Inflammatory macrophage (primary cell): ENCODE results near the gene CLSTN2.
"Not testable (repeated sequence)": the region's sequence is repeated elsewhere in the genome, so short reads cannot be mapped to it uniquely, and the experiment has no call there.

Experiments
- DNase-seq, 2 donors: peaks; one replicate each; pipeline ENCODE4 v3.0.0-alpha.2; 2020 to 2022

CLSTN2 gene

DNA sequence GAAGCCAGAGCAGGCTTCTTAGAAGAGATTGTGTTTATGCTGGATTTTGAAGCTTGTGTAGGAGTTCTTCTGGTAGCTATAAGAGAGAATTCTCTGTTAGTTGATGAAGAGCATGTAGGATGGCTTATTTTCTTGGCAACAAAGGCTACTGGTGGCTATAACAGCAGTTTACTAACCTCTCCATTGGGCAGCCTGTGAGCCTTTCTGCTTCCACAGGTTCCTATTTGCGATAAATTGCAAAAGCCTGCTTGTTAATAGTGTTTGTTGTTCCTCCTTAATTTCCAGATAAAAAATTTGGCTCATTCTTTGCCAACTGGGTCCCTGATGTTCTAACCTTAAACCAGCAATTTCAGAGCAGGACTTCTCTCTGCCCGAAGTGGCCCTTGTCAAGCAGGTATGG lies 452.3 kb downstream of the CLSTN2 start:
- no peak for DNase-seq

DNA sequence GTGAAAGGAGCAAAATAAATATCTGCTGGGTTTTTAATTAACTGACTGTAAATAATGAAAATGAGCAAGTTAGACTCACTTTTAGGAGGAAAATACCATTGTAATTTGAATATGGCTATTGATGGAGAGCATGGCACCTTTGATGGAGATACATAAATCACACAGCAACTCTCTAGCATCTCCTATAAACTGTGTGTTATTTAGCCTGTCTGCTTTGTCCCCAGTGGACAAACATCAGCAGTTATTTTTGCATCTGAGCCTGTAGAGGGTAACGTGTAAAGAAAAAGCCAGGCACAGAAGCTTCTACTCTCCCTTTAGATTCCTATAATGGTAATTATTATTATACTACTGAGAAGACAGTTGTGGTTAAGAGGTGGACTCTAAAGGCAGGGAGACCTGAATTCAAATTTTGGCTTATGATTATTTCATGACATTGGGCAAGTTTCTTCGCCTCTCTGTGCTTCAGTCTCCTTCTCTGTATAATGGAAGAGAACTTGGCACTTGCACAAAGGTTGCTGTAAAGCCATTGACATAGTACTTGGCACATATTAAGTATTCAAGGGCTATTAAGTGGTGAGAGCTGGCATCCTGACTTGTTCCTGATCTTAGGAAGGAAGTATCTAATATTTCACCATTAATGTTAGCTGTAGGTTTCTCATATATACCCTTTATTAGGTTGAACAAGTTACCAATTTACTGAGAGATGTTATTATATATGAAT lies 453.4 kb downstream of the CLSTN2 start:
- DNase-seq = no peak

DNA sequence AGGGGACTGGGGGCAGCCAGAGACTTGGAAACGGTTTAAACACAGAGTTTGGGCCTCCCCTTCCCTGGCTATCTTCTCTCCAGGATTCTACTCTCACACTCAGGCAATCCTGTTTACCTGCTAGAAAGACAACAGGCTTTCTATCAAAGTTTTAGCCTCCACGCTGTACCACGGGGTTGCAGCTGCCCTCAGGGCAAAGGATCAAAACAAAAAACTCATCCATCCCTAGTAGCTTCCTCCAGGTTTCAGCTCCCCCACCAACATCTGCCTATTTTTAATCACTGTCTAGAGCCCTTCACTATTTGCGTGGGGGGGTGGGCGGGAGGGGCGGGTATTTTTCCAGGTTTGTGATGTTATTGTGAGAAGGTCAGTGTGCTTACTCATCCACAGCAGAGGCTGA lies 456.1 kb downstream of the CLSTN2 start:
- DNase-seq = no peak

DNA sequence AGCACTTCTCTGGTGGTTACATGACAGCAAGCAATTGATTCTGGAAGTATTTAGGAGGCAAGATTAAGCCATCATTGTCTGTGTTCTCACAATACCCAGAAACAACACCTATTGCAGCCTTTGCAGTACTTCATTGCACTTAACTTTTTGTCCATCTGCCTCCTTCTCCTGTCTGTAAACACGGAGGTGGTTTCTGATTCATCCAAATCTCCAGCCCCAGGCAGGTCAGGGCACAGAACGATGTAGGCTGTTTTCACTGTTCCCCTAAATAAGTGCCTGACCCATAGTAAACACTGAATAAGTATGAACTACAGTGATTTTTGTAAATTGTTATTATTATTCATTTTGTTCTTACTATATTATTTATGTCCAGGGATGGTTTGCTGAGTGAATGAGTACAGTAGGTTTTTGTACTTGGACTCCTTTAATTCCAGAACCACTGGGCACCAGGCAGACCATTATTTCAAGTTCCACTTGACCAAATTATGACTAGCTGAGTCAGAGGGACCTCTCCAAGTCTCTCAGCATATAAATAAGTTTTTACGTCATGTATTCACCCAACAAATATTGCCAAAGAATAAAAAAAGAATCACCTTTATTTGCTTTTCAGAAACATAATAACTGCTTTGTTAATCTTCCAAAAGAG lies 459.6 kb downstream of the CLSTN2 start:
- DNase-seq = no peak

DNA sequence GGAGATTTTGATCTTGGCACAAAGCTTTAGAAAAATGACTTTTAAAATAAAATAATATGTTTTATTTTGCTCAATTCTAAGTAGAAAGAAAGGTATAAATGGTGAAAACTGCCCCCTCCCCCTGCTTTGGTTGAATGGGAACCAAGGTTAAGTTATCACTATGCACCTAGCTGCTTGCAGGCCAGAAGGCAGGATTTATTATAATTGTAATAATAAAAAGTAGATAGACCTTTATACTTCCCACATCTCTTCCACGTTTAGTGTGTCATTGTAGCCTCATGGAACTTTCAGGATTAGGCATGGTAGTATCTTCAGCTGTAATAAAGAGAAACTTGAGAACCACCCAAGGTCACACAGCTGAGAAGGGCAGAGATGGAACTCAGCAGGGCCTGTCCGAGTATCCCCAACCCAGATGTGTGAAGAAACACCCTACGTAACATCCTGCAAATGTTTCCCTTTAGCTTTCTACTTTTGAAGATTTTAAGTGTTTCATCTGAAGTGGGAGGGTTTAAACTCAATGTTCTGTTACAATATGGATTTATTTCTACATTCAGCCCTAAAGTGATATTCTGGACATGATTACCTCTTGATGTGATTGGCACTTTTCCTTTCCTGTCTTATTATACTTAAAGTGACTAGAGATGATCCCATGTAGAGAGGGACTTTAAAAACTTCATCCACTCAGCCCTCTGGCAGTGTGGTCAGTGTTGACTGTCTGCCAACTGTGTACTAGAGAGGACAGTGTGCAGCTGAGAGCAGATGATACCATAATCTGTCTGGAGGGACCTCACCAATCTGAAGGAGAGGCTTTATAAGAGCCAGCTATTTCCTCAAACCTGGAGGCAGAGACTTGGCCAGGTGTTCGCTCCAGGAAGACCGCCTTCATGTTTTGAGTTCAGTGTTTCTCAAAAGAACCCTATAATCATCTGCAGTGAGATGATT lies 460.4 kb downstream of the CLSTN2 start:
- DNase-seq = no peak

DNA sequence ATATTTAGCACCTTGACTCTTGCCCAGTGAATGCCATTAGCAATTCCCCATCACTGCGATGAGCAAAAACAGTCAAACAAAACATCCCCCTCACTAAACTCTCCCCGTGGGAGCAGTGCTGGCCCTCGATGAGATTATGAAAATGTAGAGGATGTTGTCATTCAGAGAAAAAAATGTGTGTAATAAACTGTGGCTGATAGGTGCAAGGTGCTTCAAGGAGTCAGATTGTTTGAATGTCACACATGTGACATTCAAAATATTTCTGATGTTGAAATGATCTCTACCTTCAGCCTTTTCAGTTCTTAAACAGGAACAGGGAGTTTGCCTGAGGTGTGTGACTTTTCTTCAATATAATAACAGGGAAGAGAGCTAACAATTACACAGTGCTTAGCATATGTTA lies 461.1 kb downstream of the CLSTN2 start:
- DNase-seq = no peak

DNA sequence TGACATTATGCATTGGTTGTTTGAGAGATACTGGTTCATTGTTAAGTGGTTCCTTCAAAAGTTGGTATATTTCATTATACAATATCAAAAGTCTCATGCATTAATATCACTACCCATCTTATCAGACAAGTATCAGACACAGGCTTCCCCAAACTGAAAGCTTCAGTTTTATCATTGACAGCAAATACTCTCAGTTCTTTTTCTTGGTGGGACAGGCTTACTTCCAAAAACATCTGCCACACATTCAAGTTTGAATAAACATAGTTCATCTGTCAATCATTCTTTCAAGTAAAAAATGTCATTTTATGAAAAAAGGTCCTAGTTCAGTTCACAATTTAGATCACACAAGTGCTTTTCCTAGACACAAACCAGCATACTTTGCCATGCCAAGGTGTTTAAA lies 462.9 kb downstream of the CLSTN2 start:
- no peak for DNase-seq

DNA sequence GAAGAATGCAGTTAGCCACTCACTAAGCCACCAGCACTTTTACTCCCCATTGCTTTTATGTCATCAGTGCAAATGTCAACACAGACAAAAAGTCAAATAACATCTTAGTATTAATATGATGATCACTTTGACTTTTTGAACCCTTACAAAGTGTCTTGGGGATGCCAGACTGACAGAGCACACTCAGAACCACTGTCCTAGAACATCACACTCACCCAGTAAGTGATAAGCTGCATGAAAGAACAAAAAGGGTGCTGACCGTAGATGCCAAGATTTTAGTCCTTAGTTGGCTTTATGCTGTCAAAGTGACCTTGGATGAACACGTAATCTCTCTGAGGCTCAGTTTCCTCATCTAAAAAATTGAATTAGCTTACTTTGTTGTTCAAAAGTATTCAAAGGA lies 463.4 kb downstream of the CLSTN2 start:
- no peak for DNase-seq

DNA sequence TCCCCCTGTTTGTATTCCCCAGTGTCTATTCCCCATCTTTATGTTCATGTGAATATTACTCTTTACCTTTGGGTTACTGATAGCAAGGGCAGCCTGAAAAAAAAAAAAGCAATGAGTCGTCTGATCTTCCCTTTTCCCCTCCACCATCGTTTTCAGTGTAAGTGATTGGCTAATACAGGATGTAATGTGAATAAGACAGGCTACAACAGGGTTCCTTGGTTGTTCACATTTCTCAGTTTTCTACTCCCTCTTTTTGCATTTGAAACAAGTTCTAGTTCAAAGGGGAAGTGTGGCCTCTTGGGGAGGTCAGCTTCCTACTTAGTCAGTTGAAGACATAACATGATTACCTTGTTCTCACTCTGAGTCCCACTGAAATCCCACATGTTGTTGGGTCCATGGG lies 464.9 kb downstream of the CLSTN2 start:
- DNase-seq = peak; percentile 12 to 55

DNA sequence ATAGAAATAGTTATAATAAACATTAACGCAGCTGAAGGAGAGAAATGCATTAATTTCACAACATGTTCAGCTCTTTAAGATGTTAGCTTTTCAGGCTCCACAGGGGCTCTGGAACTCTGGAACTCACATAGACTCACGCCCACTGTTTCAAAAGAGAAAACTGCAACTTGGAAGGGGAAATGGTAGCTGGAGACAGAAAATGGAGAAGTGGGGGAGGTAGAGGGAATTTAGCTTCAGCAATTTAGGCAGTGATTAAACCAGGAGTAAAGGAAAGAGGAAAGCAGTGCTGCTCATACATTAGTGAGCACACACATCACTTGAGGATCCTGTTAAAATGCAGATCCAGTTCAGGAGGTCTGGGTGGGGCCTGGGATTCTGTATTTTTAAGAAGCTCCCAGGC lies 468.1 kb downstream of the CLSTN2 start:
- DNase-seq = peak; percentile 46 to 61

DNA sequence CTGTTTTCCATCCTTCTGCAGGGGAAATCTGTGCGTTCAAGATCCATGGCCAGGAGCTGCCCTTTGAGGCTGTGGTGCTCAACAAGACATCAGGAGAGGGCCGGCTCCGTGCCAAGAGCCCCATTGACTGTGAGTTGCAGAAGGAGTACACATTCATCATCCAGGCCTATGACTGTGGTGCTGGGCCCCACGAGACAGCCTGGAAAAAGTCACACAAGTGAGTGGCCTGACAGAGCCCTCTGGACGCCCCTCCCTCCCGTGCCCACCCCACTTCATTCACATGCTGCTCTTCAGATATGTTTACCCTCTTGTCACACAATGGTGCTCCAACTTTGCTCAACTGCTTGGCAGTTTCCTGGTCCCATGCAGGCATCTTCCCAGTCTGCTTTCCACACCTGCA lies 468.6 kb downstream of the CLSTN2 start:
- no peak for DNase-seq

DNA sequence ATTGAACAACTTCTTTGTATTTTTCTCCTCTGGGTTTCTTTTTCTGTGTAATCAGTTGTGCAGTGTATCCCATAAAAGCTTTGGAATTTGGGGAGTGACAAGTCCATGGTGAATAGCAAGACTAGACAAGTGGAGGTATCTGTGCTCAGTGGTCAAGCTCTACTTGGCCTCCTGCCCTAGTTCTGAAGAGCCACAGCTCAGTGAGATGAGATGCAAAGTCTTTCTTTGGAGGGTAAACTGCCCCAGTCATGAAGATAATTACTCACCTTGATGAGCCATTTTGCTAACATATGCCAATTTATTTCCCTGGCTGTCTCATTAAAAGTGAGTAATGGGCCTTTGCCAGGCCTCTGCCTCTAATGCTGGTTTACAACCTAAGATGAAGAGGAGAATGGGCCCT lies 471.7 kb downstream of the CLSTN2 start:
- DNase-seq = no peak

DNA sequence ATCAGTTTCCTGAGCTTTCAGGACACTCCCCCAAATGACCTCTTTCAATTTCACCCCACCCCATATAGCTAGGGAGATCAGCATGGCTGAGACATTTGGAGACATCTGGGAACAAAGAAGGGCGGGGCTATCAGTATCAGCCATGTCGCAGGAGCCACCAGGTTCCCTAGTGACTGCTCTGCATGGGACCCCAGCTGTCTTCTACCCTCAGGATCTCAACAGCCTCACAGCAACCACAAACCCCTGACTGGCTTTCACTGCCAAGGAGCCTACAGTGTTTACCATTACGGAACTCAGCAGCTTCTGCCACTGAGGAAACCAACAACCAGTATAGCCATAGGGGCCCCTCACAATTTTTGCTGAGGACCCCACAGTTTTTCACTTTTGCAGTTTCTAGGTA lies 473.3 kb downstream of the CLSTN2 start:
- no peak for DNase-seq

DNA sequence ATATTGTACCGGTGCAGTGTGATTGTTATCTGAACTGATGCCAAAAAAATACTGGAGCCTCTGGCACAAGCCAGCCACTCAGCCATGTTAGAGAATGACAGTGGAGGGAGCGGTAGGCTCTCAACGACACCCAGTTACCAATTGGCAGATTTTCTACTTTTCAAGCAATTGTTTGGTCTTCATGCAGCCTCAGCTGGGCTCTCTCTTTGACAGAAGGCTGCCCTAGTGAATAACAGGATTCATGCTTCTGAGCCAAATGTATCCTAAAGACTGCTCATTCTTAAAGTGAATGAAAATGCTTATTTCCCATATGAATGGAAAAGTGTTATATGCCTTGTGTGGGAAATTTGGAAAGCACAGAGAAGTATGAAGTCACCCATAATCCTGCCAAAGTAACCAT lies 481.7 kb downstream of the CLSTN2 start:
- DNase-seq = no peak

DNA sequence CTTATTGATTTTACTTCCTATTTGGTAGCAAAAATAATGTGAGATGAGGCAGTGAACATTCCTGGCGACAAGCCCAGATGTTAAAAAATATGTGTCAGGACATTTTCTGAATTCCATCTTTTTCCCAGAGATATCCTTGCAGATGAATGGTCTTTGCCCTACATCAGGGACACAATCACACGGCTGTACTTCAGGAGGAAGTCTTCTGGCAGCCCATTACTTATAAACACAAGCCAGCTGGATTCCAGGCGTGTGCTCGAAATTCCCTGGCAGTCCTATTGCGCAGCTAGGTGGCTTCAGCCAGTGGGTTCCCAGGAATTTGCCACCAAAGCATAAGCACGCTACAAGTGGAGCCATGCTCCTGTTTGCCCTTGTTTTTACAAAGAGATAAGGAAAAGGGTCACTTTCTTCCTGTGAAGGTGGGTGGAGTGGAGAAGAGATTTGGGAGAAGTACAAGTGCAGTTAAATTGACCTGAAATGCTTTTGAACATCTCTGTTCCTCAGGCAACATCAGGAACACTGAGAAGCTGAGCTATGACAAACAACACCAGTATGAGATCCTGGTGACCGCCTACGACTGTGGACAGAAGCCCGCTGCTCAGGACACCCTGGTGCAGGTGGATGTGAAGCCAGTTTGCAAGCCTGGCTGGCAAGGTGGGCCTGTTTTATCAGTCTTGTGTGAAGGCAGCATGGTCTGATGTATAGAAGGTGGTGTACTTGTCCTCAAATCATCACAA lies 485.8 kb downstream of the CLSTN2 start:
- no peak for DNase-seq

DNA sequence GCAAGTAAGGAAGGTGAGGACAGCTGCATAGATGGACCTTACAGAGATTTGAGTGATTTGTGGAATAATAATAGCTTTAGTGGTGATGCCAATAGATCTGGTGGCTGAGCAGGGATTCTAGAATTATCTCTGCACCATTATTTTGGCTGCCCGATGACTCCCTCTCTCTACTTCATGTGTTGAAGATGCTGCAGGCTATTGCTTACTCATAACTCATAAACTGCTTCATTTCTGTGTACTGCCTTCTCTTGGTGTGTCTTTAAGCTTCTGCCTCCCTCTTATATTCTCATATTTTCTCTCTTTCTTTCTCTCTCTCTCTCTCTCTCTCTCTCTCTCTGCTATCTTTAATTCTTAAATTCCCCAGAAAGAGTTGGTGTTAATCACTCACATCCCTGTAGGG lies 486.9 kb downstream of the CLSTN2 start:
- DNase-seq = no peak

DNA sequence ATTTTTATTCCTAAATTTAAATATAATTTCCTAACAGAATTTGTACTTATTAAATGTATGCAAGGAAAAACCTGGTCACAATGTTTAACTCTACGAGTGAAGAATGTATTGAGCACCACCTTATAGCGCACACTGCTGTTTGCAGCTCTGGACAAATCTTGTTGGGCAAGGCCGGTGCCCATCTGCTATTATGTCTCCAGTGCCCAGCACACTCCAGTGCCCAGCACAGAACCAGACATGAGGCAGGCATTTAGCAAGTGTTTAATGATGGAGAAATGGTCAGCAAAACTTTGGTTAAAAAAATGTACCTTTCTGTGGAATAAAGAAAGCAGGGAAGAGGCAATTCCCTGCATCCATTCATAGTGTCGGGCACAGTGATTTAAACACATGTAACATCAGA lies 488.2 kb downstream of the CLSTN2 start:
- DNase-seq = no peak

DNA sequence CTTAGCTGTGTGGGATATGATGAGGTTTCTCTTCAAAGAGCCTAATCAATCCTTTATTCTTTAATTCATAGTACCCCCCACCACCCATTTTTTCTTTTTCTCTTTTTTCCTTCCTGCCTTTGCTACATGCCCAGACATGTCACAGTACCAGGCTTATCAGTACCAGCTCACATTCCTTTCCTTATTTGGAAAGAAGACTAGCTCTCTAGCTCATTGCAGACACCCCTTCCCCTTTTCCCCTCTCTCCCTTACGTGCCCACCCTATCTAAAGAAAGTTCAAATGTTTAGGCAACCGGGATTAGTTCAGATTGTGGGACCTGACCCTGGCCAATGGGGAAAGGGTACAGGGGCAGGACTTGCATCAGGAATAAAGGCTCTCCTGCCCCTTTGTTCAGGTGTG lies 488.6 kb downstream of the CLSTN2 start:
- DNase-seq = not testable (repeated sequence)

DNA sequence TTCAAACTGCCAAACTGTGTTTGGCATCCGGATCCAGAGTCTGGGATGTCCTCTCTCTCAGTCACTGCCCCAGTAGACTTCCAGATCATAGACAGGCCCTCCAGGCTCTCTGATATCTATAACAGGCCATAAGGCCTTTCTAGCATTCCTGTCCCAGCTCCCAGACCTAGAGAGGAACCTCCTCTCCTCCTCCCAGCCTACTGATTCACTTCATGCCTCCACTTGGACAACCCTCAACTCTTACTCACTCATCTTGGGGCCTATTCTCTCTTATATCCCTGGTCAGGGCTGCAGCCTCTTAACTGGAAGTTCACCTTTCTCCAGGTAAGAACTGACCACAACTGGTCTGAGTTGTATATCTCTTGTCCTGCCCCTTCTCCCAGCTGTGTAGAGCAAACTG lies 489.2 kb downstream of the CLSTN2 start:
- no peak for DNase-seq

DNA sequence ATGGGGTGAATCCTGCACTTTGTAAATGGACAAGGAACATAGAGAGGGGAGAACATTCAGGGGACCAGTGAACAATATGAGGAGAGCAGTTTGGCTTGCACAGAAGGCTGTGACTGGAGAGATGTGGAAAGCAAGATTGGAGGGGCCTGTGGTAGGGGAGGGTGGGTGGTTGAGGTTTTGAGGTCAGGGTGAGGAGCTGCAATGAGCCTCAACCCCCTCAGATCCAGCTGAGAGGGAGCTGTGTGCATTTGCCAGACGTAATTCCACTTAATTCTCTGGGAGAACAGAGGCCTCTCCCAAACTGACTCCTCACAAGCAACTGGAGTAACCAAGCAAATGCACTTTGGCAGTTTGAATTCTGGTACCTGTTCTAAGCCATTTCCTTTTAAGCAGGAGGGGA lies 489.7 kb downstream of the CLSTN2 start:
- DNase-seq = no peak

DNA sequence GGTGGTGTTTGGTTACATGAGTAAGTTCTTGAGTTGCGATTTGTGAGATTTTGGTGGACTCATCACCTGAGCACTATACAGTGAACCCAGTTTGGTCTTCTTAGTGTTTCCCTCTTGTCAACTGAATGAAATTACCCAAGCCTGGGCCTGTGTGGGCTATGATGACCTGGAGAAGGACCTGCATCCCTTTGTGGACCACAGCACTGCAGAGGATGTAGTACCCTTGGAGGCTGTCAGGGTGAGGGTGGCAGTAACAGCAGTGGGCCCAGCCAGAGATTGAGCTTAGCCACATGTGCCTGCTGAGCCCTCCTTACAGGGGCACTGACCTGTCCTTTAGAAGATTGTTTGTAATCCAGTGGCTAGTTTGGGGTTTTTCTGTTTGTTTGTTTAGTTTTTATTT lies 492.8 kb downstream of the CLSTN2 start:
- DNase-seq = no peak

DNA sequence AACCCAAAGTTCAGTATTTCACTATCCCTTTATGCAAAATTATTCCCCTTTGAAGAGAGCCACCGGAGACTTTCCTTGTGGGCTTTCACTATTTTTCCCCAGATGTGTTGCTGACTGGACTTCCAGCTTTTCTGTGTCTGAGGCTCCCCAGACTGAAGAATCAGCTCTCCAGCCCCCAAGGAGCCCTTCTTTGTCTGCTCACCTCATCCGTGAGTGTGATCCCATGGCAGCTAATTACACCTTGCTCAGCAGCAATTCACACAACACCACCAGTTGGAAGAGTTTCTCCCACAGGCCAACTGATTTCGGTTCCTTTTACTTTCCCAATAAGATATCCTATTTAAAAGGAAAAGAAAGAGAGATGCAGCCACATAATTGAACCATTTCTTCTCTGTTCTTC lies 493.4 kb downstream of the CLSTN2 start:
- DNase-seq = no peak

DNA sequence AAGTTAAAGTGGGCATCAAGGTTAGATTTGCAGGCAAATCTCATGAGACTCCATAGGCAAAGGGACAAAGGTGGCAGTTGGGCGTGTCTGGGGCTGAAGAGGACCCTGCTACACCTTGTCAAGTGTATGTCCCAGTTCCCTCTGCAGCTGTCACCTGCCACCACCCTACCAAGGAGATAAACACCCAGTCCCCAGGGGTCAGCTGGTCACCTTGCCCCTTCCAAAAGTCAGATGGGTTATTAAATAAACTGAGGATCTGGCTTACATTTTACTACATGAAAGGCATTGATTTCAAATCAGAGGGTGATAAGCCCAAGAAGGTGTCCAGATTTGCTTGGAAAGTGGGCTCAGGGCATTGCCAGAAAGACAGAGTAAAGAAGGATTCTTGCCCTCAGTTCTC lies 494.8 kb downstream of the CLSTN2 start:
- no peak for DNase-seq
